Thyroid gland (tissue), 4 donors: ENCODE data around the gene MMP14.

Experiments used
- POLR2A ChIP-seq, 2 donors: fragments of 450-650 bp; IDR thresholded peaks; one replicate each; pipeline ENCODE4 v1.6.1; 2017; ENCODE audit warnings: antibody characterized with exemption in 2 of 2, mild to moderate bottlenecking in 2 of 2, moderate library complexity in 1 of 2
- TF ChIP-seq, protein P1 (sequence below), 6 experiments: fragments of 200-600 bp in 3 of 6; fragments of 450-650 bp in 3 of 6; sonication (generic) in 3 of 6; IDR thresholded peaks; one replicate each; pipeline ENCODE4 v1.5.1; 2016 to 2019; ENCODE audit warnings: antibody characterized with exemption in 6 of 6, mild to moderate bottlenecking in 2 of 6, inconsistent platforms in 1 of 6, moderate library complexity in 1 of 6

GRCh38 chr14:22856428-22856827, 20.0 kb downstream of the MMP14 start:
- TF ChIP-seq, protein P1, sequence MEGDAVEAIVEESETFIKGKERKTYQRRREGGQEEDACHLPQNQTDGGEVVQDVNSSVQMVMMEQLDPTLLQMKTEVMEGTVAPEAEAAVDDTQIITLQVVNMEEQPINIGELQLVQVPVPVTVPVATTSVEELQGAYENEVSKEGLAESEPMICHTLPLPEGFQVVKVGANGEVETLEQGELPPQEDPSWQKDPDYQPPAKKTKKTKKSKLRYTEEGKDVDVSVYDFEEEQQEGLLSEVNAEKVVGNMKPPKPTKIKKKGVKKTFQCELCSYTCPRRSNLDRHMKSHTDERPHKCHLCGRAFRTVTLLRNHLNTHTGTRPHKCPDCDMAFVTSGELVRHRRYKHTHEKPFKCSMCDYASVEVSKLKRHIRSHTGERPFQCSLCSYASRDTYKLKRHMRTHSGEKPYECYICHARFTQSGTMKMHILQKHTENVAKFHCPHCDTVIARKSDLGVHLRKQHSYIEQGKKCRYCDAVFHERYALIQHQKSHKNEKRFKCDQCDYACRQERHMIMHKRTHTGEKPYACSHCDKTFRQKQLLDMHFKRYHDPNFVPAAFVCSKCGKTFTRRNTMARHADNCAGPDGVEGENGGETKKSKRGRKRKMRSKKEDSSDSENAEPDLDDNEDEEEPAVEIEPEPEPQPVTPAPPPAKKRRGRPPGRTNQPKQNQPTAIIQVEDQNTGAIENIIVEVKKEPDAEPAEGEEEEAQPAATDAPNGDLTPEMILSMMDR (IDR thresholded peaks at IDR 0.05): no peak
- TF ChIP-seq POLR2A (IDR thresholded peaks at IDR 0.05): no peak
